K562 (cell line): ENCODE results near the gene PPP1R13L. TPM values are rescaled to one million over a fixed set of nuclear protein-coding genes. Genes with fewer than 3 reads are reported as not detected.

Experiments used
- ATAC-seq: fragments of 200-7000 bp; cut with Tn5 transposase; 3 replicates; pipeline ENCODE4 v1.9.1; 2020; ENCODE audit warnings: moderate library complexity
- BruUV-seq: library from RNA; stranded (reverse); fragments of 400-500 nt; replicated peaks from 2 replicates; lab custom pipeline; 2021; lab: Mats Ljungman, UMichigan
- CTCF ChIA-PET: fragments of 300-600 bp; formaldehyde crosslinking; extraction: SDS; loops from one replicate; lab custom pipeline; 2021; ENCODE audit warnings: low intra/inter-chr PET ratio; lab: Yijun Ruan, JAX
- POLR2A ChIA-PET: fragments of 300-600, 350-650 bp; sonication (Branson Sonifier 250); formaldehyde crosslinking; extraction: SDS; loops from one replicate; lab custom pipeline; 2021; ENCODE audit warnings: antibody characterized with exemption, inconsistent platforms; lab: Yijun Ruan, JAX
- DNase-seq, 4 experiments: peaks; one replicate each; pipeline versions ENCODE4 v3.0.0 to v3.0.0-alpha.2; 2011 to 2018; ENCODE audit warnings: low spot score in 3 of 4, mixed read lengths in 3 of 4; ENCODE audit errors: extremely low read depth in 1 of 4
- FAIRE-seq: peaks from 2 replicates; lab custom pipeline; 2011; peaks lifted over from hg19 to GRCh38; lab: Jason Lieb, UNC
- H2AFZ ChIP-seq: 2 replicates; pipeline ENCODE4 v1.6.0; 2011; ENCODE audit warnings: low read depth, low read length, control low read depth, inconsistent platforms
- H3K27ac ChIP-seq: fragments of 200-600 bp; 3 replicates; pipeline ENCODE4 v1.8.0; 2011; ENCODE audit warnings: low read depth, mild to moderate bottlenecking, control low read depth, inconsistent platforms, low read length, moderate library complexity, mixed read lengths; ENCODE audit errors: extremely low read depth
- H3K27me3 ChIP-seq, 2 experiments: fragments of 300-600 bp in 1 of 2; 2 replicates in 1 of 2; 3 replicates in 1 of 2; pipeline versions ENCODE4 v1.6.0 to v1.8.0; 2011; ENCODE audit warnings: inconsistent platforms in 2 of 2, low read length in 2 of 2, mild to moderate bottlenecking in 1 of 2, mixed read lengths in 1 of 2, moderate library complexity in 1 of 2; ENCODE audit not compliant: control insufficient read depth in 2 of 2, insufficient read depth in 2 of 2
- H3K36me3 ChIP-seq: fragments of 300-600 bp; 3 replicates; pipeline ENCODE4 v1.8.0; 2011; ENCODE audit warnings: mild to moderate bottlenecking, low read length, inconsistent platforms; ENCODE audit not compliant: control insufficient read depth, insufficient read depth
- H3K4me1 ChIP-seq, 2 experiments: fragments of 200-600 bp in 1 of 2; replicated peaks in 1 of 2; 2 replicates in 1 of 2; 3 replicates in 1 of 2; pipeline versions ENCODE4 v1.5.1 to v1.8.0; 2011; ENCODE audit warnings: inconsistent platforms in 2 of 2, low read length in 2 of 2, mild to moderate bottlenecking in 1 of 2, mixed read lengths in 1 of 2, moderate library complexity in 1 of 2; ENCODE audit not compliant: control insufficient read depth in 2 of 2, insufficient read depth in 2 of 2
- H3K4me2 ChIP-seq: 2 replicates; pipeline ENCODE4 v1.6.1; 2011; ENCODE audit warnings: low read length, control low read depth, inconsistent platforms, mixed read lengths; ENCODE audit not compliant: insufficient read depth
- H3K4me3 ChIP-seq: fragments of 200-600 bp; sonication (generic), shearing (Covaris generic); 2 replicates; pipeline ENCODE4 v1.5.1; 2016; ENCODE audit warnings: control low read depth, inconsistent platforms
- H3K79me2 ChIP-seq: fragments of 200-600 bp; 3 replicates; pipeline ENCODE4 v1.8.0; 2011; ENCODE audit warnings: low read length, inconsistent platforms; ENCODE audit not compliant: control insufficient read depth, insufficient read depth
- H3K9ac ChIP-seq, 2 experiments: 2 replicates each; pipeline versions ENCODE4 v1.6.0 to v1.6.1; 2011; ENCODE audit warnings: low read depth in 2 of 2, low read length in 2 of 2, control low read depth in 1 of 2, inconsistent platforms in 1 of 2, mild to moderate bottlenecking in 1 of 2, mixed read lengths in 1 of 2; ENCODE audit not compliant: insufficient read depth in 1 of 2
- H3K9me1 ChIP-seq: one replicate; pipeline ENCODE4 v1.6.0; 2011; ENCODE audit warnings: inconsistent platforms, mild to moderate bottlenecking, low read length, moderate library complexity; ENCODE audit not compliant: control insufficient read depth, insufficient read depth
- H3K9me3 ChIP-seq: replicated peaks from 2 replicates; pipeline ENCODE4 v1.5.1; 2011; ENCODE audit warnings: low read depth, low read length, inconsistent platforms; ENCODE audit not compliant: control insufficient read depth, insufficient read depth
- H4K20me1 ChIP-seq: replicated peaks from 2 replicates; pipeline ENCODE4 v1.6.1; 2011; ENCODE audit warnings: low read length, inconsistent platforms, mixed read lengths; ENCODE audit not compliant: control insufficient read depth, insufficient read depth
- ADNP ChIP-seq: fragments of 200-800 bp; sonication (Bioruptor generic); IDR thresholded peaks from 2 replicates; pipeline ENCODE4 v1.6.1; 2016; ENCODE audit warnings: missing genetic modification characterization, missing compliant biosample characterization
- ATF3 ChIP-seq, 2 experiments: fragments of 450-650 bp in 1 of 2; sonication (generic) in 1 of 2; formaldehyde crosslinking in 1 of 2; IDR thresholded peaks in 1 of 2; conservative IDR thresholded peaks in 1 of 2; 2 replicates each; pipeline versions ENCODE4 v1.6.1 to v1.8.1; 2016 to 2023; ENCODE audit warnings: mild to moderate bottlenecking in 2 of 2, moderate library complexity in 2 of 2, inconsistent platforms in 1 of 2, missing genetic modification reagents in 1 of 2
- BCOR ChIP-seq: fragments of 450-650 bp; IDR thresholded peaks from 2 replicates; pipeline ENCODE4 v1.6.1; 2016
- BRF1 ChIP-seq: IDR thresholded peaks from 3 replicates; pipeline ENCODE4 v1.6.1; 2011; ENCODE audit warnings: borderline replicate concordance, mild to moderate bottlenecking; ENCODE audit not compliant: insufficient read length; ENCODE audit errors: extremely low read depth
- DACH1 ChIP-seq: fragments of 450-650 bp; IDR thresholded peaks from 2 replicates; pipeline ENCODE4 v1.6.1; 2018; ENCODE audit not compliant: partially characterized antibody
- FOSL1 ChIP-seq: fragments of 200-800 bp; sonication (Bioruptor generic); conservative IDR thresholded peaks from 2 replicates; pipeline ENCODE4 v1.6.1; 2016; ENCODE audit warnings: missing genetic modification characterization, missing compliant biosample characterization
- GMEB1 ChIP-seq: fragments of 250-450 bp; sonication (Bioruptor Pico); IDR thresholded peaks from 2 replicates; pipeline ENCODE4 v1.4.0; 2020; ENCODE audit warnings: mild to moderate bottlenecking
- KDM1A ChIP-seq, 2 experiments: fragments of 450-650 bp; IDR thresholded peaks; 2 replicates each; pipeline ENCODE4 v1.6.1; 2016; ENCODE audit warnings: mild to moderate bottlenecking in 2 of 2
- MXI1 ChIP-seq: IDR thresholded peaks from 2 replicates; pipeline ENCODE4 v1.6.1; 2011; ENCODE audit warnings: low read depth, mild to moderate bottlenecking, improper control_type of control experiment, low read length
- NBN ChIP-seq: fragments of 450-650 bp; IDR thresholded peaks from 2 replicates; pipeline ENCODE4 v1.6.1; 2016; ENCODE audit warnings: low read depth, mild to moderate bottlenecking
- PTTG1 ChIP-seq: fragments of 450-650 bp; IDR thresholded peaks from 2 replicates; pipeline ENCODE4 v1.6.1; 2016; ENCODE audit warnings: low read depth, mild to moderate bottlenecking, missing genetic modification characterization, missing compliant biosample characterization
- RBM25 ChIP-seq: fragments of 200-400 bp; formaldehyde crosslinking; IDR thresholded peaks from 2 replicates; pipeline ENCODE4 v1.6.1; 2018; ENCODE audit warnings: low read length, low read depth, moderate library complexity; ENCODE audit not compliant: severe bottlenecking
- RCOR1 ChIP-seq, 2 experiments: IDR thresholded peaks; 2 replicates each; pipeline ENCODE4 v1.6.1; 2012; ENCODE audit warnings: low read depth in 2 of 2, low read length in 2 of 2, borderline replicate concordance in 1 of 2, improper control_type of control experiment in 1 of 2
- TEAD1 ChIP-seq, 2 experiments: fragments of 450-650 bp in 1 of 2; sonication (generic) in 1 of 2; formaldehyde crosslinking; IDR thresholded peaks; 2 replicates each; pipeline versions ENCODE4 v1.4.0 to v1.8.0; 2020 to 2022; ENCODE audit warnings: mild to moderate bottlenecking in 2 of 2, missing genetic modification reagents in 1 of 2
- ZNF146 ChIP-seq: IDR thresholded peaks from one replicate; pipeline ENCODE4 v1.6.1; 2018; ENCODE audit warnings: missing compliant biosample characterization; ENCODE audit not compliant: unreplicated experiment
- WGBS: fragments of 100-300 bp; shearing (Covaris generic); methylation state at CpG from one replicate; pipeline ENCODE4 v1.1.6; 2016; ENCODE audit warnings: low coverage, mixed read lengths; ENCODE audit not compliant: insufficient coverage; ENCODE audit errors: missing lambda C conversion rate; 5-methylcytosine and 5-hydroxymethylcytosine counted together
- in situ Hi-C: fragments of 300-500 bp; cut with MboI; formaldehyde crosslinking; loops from 4 replicates; pipeline ENCODE4 v1.15.0; 2018; ENCODE audit warnings: inconsistent platforms, mixed read lengths
- intact Hi-C: fragments of 100-400 bp; cut with micrococcal nuclease; formaldehyde crosslinking; loops from 2 replicates; pipeline ENCODE4 v1.14.2; 2022
- polyA plus RNA-seq, 8 experiments: library from polyadenylated mRNA; depleted of rRNA in 4 of 8; stranded (reverse) in 5 of 8; unstranded in 3 of 8; fragments of >200 nt; fragmentation: Nextera tagmentation in 2 of 8; fragmentation: Illumina TruSeq in 1 of 8; extraction: Ambion mirVana in 2 of 8; extraction: Trizol in 1 of 8; gene quantifications; 2 replicates each; pipeline versions ENCODE4 v1.2.1 to v1.2.3, GENCODE V29; 2011 to 2014; ENCODE audit warnings: inconsistent platforms in 1 of 8, missing spikeins in 1 of 8
- total RNA-seq, 7 experiments: library from RNA; depleted of rRNA in 6 of 7; stranded (reverse); fragments of >200 nt in 6 of 7; fragmentation: Illumina TruSeq in 2 of 7; extraction: Trizol in 2 of 7; gene quantifications; 2 replicates each; pipeline versions ENCODE4 v1.2.1 to v1.2.3, GENCODE V29; 2011 to 2021; ENCODE audit warnings: low replicate concordance in 1 of 7
- TF ChIP-seq, protein P1 (sequence below): fragments of 450-650 bp; IDR thresholded peaks from 2 replicates; pipeline ENCODE4 v1.6.1; 2016; ENCODE audit warnings: mild to moderate bottlenecking
- TF ChIP-seq, protein P2 (sequence below): fragments of 450-650 bp; IDR thresholded peaks from 2 replicates; pipeline ENCODE4 v1.6.1; 2017; ENCODE audit warnings: mild to moderate bottlenecking, moderate library complexity

PPP1R13L gene
- total and polyA plus RNA-seq, 9 of the 15 experiments (the other 6 are each of a cell fraction or from before 2014, with no cell fraction given): 0.32 to 6.7 (median 2.0) TPM

DNA sequence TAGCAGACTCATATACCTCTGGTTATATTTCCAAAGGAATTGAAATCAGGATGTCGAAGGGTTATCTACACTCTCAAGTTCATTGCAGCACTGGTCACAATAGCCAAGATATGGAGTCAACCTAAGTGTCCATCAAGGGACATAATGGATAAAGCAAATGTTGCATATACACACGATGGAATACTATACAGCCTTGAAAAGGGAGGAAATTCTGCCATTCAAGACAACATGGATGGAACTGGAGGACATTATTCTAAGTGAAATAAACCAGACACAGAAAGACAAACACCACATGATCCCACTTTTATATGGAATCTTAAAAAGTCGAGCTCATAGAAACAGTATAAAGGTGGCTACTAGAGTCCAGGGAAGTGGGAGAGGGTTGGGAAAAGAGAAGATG, 32.5 kb upstream of the PPP1R13L start:
- no TSS peak for BruUV-seq
- in situ Hi-C loops: no loop called here
- no peak for ATAC-seq
- Histone ChIP-seq H3K4me1 (peaks cover 20 to 27% of the 10 kb centered on the region in 2 experiments), H3K36me3 (no peaks in the 10 kb centered on the region), H4K20me1 (no peaks in the 10 kb centered on the region), H3K4me2 (no peak overlapping the region), H3K79me2 (no peaks in the 10 kb centered on the region), H3K9me1 (no peaks in the 10 kb centered on the region), H3K4me3 (no peak overlapping the region), H3K27me3 (no peaks in the 10 kb centered on the region), H2AFZ (no peak overlapping the region), H3K27ac (no peak overlapping the region), H3K9me3 (no peaks in the 10 kb centered on the region), H3K9ac (no peak overlapping the region)
- intact Hi-C loops: no loop called here
- WGBS: 57% methylated on average over 3 of the region's 3 CpGs
- ChIA-PET CTCF (interaction anchor here (6.4 kb wide), 1 partner anchor 41 kb away, joined by 179 read pairs; no protein-coding TSS in a partner anchor), POLR2A (interaction anchor here (1.2 kb wide), 1 partner anchor 69 kb away, joined by 3 read pairs; no protein-coding TSS in a partner anchor)
- FAIRE-seq: no peak
- DNase-seq: no peak
- no peak for TF ChIP-seq DACH1
- TF ChIP-seq ADNP (tag): peak; percentile 86
- TF ChIP-seq, protein P1, sequence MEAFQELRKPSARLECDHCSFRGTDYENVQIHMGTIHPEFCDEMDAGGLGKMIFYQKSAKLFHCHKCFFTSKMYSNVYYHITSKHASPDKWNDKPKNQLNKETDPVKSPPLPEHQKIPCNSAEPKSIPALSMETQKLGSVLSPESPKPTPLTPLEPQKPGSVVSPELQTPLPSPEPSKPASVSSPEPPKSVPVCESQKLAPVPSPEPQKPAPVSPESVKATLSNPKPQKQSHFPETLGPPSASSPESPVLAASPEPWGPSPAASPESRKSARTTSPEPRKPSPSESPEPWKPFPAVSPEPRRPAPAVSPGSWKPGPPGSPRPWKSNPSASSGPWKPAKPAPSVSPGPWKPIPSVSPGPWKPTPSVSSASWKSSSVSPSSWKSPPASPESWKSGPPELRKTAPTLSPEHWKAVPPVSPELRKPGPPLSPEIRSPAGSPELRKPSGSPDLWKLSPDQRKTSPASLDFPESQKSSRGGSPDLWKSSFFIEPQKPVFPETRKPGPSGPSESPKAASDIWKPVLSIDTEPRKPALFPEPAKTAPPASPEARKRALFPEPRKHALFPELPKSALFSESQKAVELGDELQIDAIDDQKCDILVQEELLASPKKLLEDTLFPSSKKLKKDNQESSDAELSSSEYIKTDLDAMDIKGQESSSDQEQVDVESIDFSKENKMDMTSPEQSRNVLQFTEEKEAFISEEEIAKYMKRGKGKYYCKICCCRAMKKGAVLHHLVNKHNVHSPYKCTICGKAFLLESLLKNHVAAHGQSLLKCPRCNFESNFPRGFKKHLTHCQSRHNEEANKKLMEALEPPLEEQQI: no peak
- no peak for TF ChIP-seq MXI1
- peak; percentile 93 for TF ChIP-seq BCOR
- TF ChIP-seq GMEB1 (CRISPR knock-in tag): no peak
- peak; percentile 80 to 83 for TF ChIP-seq KDM1A (IDR thresholded peaks at IDR 0.05)
- TF ChIP-seq RBM25: peak; percentile 95
- no peak for TF ChIP-seq TEAD1 (CRISPR knock-in tag; IDR thresholded peaks at IDR 0.05)
- TF ChIP-seq RCOR1 (IDR thresholded peaks at IDR 0.05; ENCODE audit: borderline replicate concordance in 1 of 2, low read depth in 2 of 2, low read length in 2 of 2): 0 out of 4 replicates have a peak, but pooled peaks of 1 of the 2 experiments have one; percentile 15
- TF ChIP-seq NBN: 0 out of 2 replicates have a peak, but pooled peaks have one; percentile 39
- no peak for TF ChIP-seq ATF3 (IDR thresholded peaks at IDR 0.05)
- no peak for TF ChIP-seq ATF3 (CRISPR knock-in tag; conservative IDR thresholded peaks at IDR 0.05)
- TF ChIP-seq, protein P2, sequence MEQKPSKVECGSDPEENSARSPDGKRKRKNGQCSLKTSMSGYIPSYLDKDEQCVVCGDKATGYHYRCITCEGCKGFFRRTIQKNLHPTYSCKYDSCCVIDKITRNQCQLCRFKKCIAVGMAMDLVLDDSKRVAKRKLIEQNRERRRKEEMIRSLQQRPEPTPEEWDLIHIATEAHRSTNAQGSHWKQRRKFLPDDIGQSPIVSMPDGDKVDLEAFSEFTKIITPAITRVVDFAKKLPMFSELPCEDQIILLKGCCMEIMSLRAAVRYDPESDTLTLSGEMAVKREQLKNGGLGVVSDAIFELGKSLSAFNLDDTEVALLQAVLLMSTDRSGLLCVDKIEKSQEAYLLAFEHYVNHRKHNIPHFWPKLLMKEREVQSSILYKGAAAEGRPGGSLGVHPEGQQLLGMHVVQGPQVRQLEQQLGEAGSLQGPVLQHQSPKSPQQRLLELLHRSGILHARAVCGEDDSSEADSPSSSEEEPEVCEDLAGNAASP: no peak
- no peak for TF ChIP-seq PTTG1 (tag)
- no peak for TF ChIP-seq BRF1
- no peak for TF ChIP-seq FOSL1 (tag)
- TF ChIP-seq ZNF146 (CRISPR knock-in tag): peak; percentile 100
